Colonic mucosa (tissue), 4 donors: Measurements from ENCODE around the gene ARHGAP26. TPM values are rescaled to one million over a fixed set of nuclear protein-coding genes. Genes with fewer than 3 reads are reported as not detected.

Experiments
- DNase-seq: peaks from one replicate; pipeline ENCODE4 v3.0.0-alpha.2; 2020
- H3K27ac ChIP-seq: fragments of 200-600 bp; one replicate; pipeline ENCODE4 v1.8.0; 2021
- H3K27me3 ChIP-seq: fragments of 200-600 bp; one replicate; pipeline ENCODE4 v1.8.0; 2021
- H3K36me3 ChIP-seq: fragments of 200-600 bp; one replicate; pipeline ENCODE4 v1.8.0; 2021
- H3K4me1 ChIP-seq: fragments of 200-600 bp; one replicate; pipeline ENCODE4 v1.8.0; 2021; ENCODE audit warnings: mild to moderate bottlenecking
- H3K4me3 ChIP-seq: fragments of 200-600 bp; one replicate; pipeline ENCODE4 v1.8.0; 2021
- H3K9ac ChIP-seq, 2 donors: one replicate each; pipeline ENCODE4 v1.7.0; 2013; ENCODE audit warnings: control low read depth in 2 of 2, low read depth in 2 of 2, low read length in 2 of 2
- H3K9me3 ChIP-seq: fragments of 200-600 bp; one replicate; pipeline ENCODE4 v1.8.0; 2021
- CTCF ChIP-seq: fragments of 200-600 bp; IDR thresholded peaks from one replicate; pipeline ENCODE4 v1.8.0; 2022; ENCODE audit warnings: antibody characterized with exemption, mild to moderate bottlenecking
- intact Hi-C: fragments of 100-400 bp; cut with DNase I; formaldehyde crosslinking; loops from one replicate; pipeline ENCODE4 v1.14.1; 2022
- total RNA-seq, 2 donors: library from RNA; stranded (reverse); fragmentation: NEBNext Ultra II Directional in 1 of 2; extraction: Animal tissue kit (Norgen Biotek cat#: 25700) in 1 of 2; gene quantifications; one replicate each; pipeline ENCODE4 v1.2.1, GENCODE V29; 2021
- donor health status: healthy.
- donor health status: DM: no; HTN: no; CAD: no.
- donor health status: DM: no; HTN: no; CAD: no.

ARHGAP26 gene
- total RNA-seq, 2 donors from 2014 or later: 59.1 to 74.0 TPM

- Histone ChIP-seq H3K4me3 (no peak overlapping the region), H3K27me3 (no peaks in the 10 kb centered on the region), H3K27ac (peak overlapping the region; percentile 64), H3K9me3 (no peaks in the 10 kb centered on the region), H3K4me1 (peaks cover 9% of the 10 kb centered on the region), H3K9ac (peak overlapping the region in 1 of 2 donors; percentile 52), H3K36me3 (no peaks in the 10 kb centered on the region)
- intact Hi-C loops: no loop called here
- DNase-seq: peak; percentile 63
- no peak for TF ChIP-seq CTCF
Observed at GRCh38 chr5:142796492-142797109, 26.4 kb downstream of the ARHGAP26 start.

DNA sequence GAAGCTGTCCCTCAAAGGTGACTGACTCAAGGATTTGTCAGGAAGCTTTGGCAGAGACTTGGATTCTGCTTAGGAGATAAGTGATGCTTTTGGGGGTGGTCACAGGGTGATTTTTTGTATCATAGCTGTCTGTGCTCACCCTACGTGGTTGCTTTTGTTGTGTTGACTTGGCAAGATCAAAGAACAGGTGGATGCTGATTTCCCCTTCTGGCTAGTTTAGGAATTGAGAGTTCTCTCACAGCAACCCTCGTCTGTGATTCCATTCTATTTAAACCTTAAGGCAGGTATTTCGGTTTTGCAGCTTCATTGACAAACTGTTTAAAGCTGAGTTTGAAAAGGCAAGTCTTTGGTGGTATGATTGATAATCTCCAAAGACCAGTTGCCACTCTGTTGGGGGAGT lies 27.2 kb downstream of the ARHGAP26 start:
- peak overlapping the region; percentile 64 for H3K27ac ChIP-seq
- no peak for DNase-seq
- H3K4me1 ChIP-seq: peaks cover 9% of the 10 kb centered on the region
- no peaks in the 10 kb centered on the region for H3K36me3 ChIP-seq
- intact Hi-C loops: no loop called here
- no peak overlapping the region for H3K4me3 ChIP-seq
- no peak for TF ChIP-seq CTCF
- H3K9ac ChIP-seq: no peak overlapping the region
- no peaks in the 10 kb centered on the region for H3K9me3 ChIP-seq
- no peaks in the 10 kb centered on the region for H3K27me3 ChIP-seq

- Histone ChIP-seq H3K36me3 (no peaks in the 10 kb centered on the region), H3K4me1 (peaks cover 9% of the 10 kb centered on the region), H3K9ac (no peak overlapping the region), H3K9me3 (no peaks in the 10 kb centered on the region), H3K4me3 (no peak overlapping the region), H3K27ac (peak overlapping the region; percentile 56), H3K27me3 (no peaks in the 10 kb centered on the region)
- TF ChIP-seq CTCF: no peak
- DNase-seq: no peak
- intact Hi-C loops: no loop called here
Observed at GRCh38 chr5:142798099-142798770, 28.1 kb downstream of the ARHGAP26 start.

DNA sequence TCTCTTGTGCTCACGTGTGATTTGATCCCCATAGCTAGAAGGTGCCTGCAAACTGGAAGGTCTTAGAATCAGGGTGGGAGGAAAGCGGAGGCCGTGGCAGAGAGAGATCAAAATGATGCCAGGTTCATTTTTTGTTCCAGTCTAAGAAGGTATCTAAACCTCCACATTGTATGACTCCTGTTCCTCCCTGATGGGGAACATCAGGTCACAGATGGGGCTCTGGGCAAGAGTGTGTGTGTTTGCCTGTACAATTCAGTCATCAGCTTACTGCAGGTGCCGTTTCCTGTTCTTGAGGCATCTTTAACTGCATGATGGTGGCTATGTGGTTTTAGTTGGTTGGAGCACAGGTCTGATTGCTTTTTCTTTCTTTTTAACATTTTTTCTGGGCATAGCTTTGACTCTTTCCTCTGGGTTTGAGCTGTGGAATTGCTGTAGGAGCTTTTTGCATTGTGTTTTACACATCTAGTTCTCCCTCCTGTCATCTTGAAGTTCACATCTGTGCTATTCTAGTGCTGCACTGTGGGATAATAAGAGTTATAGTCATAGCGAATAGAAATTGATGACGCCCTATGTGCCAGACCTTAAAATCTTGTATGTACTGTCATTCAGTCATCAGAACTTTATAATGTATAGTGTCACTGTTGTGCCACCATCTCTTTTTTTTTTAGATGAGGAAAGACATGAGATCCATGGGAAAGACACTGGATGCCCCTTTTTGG lies 30.8 kb downstream of the ARHGAP26 start:
- no peak for TF ChIP-seq CTCF
- Histone ChIP-seq H3K4me1 (peaks cover 9% of the 10 kb centered on the region), H3K9me3 (no peaks in the 10 kb centered on the region), H3K36me3 (no peaks in the 10 kb centered on the region), H3K9ac (no peak overlapping the region), H3K4me3 (no peak overlapping the region), H3K27ac (no peak overlapping the region), H3K27me3 (no peaks in the 10 kb centered on the region)
- no peak for DNase-seq
- intact Hi-C loops: no loop called here

GRCh38 chr5:142801495-142801871 lies 31.3 kb downstream of the ARHGAP26 start:
- H3K27ac ChIP-seq: no peak overlapping the region
- no peak for DNase-seq
- no peaks in the 10 kb centered on the region for H3K27me3 ChIP-seq
- H3K9me3 ChIP-seq: no peaks in the 10 kb centered on the region
- TF ChIP-seq CTCF: no peak
- intact Hi-C loops: no loop called here
- H3K4me1 ChIP-seq: peaks cover 9% of the 10 kb centered on the region
- no peaks in the 10 kb centered on the region for H3K36me3 ChIP-seq
- H3K4me3 ChIP-seq: no peak overlapping the region
- H3K9ac ChIP-seq: no peak overlapping the region
